ENCODE results near the gene LILRB3. TPM values are rescaled to one million over a fixed set of nuclear protein-coding genes. Genes with fewer than 3 reads are reported as not detected.
A peak's percentile ranks its signal among the peaks of the same experiment; 100 is the strongest.
"Not testable (repeated sequence)": the region's sequence is repeated elsewhere in the genome, so short reads cannot be mapped to it uniquely, and the experiment has no call there.

LILRB3 gene
- total RNA-seq, 1 experiment from 2014 or later, result not detected

DNA sequence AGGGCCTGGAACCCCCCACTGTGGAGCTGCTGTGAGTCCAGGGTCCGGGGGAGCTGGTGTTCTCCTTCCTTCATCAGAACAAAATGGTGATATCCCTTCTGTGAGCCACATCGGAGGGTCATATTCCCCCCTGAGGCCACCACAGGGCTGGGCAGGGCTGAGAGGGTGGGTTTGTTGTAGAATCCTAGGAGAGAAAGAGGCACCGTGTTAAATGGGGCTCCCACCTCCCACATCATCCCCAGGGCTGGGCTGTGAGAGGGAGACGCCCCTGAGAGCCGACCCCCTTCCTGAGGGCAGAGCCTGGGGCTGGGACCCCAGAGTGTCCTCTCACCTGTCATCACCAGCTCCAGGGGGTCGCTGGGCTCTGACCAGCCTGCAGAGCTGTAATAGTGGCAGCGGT lies 860 bp downstream of the LILRB3 start:
- peaks cover 15% of the 10 kb centered on the region for H3K27me3 ChIP-seq
- H3K36me3 ChIP-seq, H3K4me3 ChIP-seq, H3K9me3 ChIP-seq, DNase-seq: not testable (repeated sequence)

- not testable (repeated sequence) for DNase-seq, H3K9me3 ChIP-seq, H3K4me3 ChIP-seq, H3K36me3 ChIP-seq, H3K27me3 ChIP-seq
These were observed 3.1 kb downstream of the LILRB3 start for GRCh38 chr19:54219702-54220101.

DNA sequence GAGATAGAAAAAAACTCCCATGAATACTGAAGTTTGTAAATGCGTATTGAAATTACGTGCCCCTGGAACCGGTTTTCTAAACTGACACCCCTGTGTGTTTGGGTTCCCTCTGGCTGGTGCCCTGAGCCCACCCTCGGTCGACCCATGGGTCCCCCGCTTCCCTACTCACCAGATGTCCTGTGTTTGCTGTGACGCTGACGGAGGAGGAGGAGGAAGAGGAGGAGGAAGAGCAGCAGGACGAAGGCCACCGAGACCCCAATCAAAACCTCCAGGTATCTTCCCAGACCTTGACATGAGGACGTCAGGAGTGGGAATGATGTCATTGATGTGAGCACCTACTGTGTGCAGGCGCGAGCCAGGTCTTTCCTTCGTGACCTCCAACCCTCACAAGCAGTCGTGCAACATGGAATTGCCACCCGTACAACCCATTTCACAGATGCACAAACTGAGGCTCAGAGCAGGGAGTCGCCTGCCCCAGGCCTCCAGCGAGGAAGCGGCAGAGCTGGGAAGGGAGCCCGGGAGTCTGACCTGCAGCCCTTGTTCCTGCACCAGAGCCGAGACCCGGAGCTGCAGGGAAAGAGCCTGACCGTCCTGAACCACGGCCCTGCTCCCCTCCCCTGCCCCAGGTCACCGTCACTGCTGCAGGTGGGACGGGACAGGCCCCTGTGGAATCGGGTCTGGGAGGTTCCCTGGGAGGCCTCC lies 3.7 kb downstream of the LILRB3 start:
- peaks cover 8% of the 10 kb centered on the region for H3K27me3 ChIP-seq
- no peaks in the 10 kb centered on the region for H3K9me3 ChIP-seq
- H3K36me3 ChIP-seq, result peaks cover 3% of the 10 kb centered on the region
- no peak overlapping the region for H3K4me3 ChIP-seq
- DNase-seq, result no peak

DNA sequence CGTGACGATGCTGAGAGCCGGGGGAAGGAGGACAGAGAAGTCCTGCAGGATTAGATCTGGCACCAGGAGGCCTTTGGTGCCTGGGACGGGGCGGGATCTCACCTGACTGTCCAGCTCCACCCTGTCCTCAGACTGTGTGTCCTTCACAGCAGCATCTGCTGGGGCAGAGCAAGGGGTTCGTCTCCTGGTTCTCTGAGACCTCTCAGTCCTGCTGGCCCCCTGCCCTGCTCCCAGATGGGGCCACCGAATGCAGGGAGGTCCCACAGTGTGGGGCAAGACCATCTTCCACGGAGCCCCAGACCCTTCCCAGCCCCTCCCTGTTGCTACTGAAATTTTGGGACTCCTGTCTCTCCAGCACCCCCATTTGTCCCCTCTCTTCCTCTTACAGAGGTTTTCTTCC lies 4.5 kb downstream of the LILRB3 start:
- Histone ChIP-seq H3K9me3 (no peaks in the 10 kb centered on the region), H3K27me3 (peaks cover 3% of the 10 kb centered on the region; the same call in 1 of the 2 replicates), H3K36me3 (peaks cover 3% of the 10 kb centered on the region), H3K4me3 (no peak overlapping the region)
- no peak for DNase-seq

DNA sequence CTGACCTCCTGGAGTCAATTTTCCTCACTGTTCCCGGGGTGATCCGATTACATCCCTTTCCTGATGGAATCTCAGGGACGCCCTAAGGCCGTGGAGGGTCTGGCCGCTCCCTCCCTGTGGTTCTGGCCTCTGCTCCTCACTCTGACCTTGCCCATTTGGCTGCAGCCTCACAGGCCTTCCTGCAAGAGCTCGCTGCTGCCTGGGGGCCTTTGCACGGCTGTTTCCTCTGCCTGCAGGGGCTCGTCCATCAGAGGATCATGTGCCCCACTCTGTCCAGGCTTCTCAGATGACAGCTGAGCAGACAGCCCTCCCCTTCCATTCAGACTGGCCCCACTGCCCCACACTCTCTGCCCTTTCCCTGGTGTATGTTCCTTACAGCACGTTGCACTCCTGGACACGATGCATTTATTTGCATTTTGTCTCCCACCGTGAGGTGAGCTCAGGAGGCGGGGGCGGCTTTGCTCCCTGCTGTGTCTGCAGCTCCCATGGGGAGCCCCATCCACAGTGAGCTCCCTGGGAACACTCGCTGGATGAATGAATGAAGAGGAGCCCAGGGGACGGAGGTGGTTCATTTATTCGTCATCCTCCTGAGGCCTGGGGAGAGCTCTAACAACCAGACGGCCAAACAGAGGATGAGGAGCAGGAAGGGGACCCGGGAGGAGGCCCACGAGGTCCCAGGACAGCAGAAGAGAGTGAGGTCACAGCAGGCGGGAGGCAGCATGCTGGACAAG lies 5.1 kb downstream of the LILRB3 start:
- H3K9me3 ChIP-seq, H3K4me3 ChIP-seq, H3K36me3 ChIP-seq: not testable (repeated sequence)

DNA sequence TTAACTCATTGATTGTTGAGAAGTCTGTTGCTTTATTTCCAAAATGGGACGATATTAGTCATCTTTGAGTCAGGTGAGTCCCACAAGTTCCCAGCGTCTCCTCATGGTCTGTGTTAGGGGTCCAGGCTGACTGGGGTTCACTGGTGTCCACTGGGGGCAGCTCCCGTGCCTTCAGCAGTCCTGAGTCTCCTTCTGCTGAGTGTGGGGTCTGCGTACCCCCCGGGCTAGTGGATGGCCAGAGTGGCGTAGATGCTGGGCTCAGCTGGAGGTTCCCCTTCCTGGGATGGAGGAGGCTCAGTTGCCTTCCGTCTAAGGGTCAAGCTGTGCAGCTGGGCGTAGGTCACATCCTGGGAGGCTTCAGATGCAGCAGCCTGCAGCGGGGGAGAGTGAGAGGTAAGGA lies 5.9 kb downstream of the LILRB3 start:
- DNase-seq, result no peak
- Histone ChIP-seq H3K9me3 (no peaks in the 10 kb centered on the region), H3K4me3 (no peak overlapping the region), H3K36me3 (peaks cover 9% of the 10 kb centered on the region), H3K27me3 (no peaks in the 10 kb centered on the region)

More for the DNA sequence above, 5.1 kb downstream of the LILRB3 start:
- not testable (repeated sequence) for H3K27me3 ChIP-seq, DNase-seq

GRCh38 chr19:54214734-54215133 lies 8.1 kb downstream of the LILRB3 start:
- H3K9me3 ChIP-seq, H3K4me3 ChIP-seq, DNase-seq, H3K27me3 ChIP-seq: not testable (repeated sequence)
- H3K36me3 ChIP-seq, result peaks cover 16% of the 10 kb centered on the region

GRCh38 chr19:54214217-54214616 lies 8.6 kb downstream of the LILRB3 start:
- not testable (repeated sequence) for H3K4me3 ChIP-seq, DNase-seq, H3K9me3 ChIP-seq, H3K27me3 ChIP-seq
- peaks cover 21% of the 10 kb centered on the region for H3K36me3 ChIP-seq

GRCh38 chr19:54211235-54211634 lies 11.6 kb downstream of the LILRB3 start:
- H3K4me3 ChIP-seq, result no peak overlapping the region
- DNase-seq, result no peak
- no peaks in the 10 kb centered on the region for H3K27me3 ChIP-seq
- H3K9me3 ChIP-seq, result no peaks in the 10 kb centered on the region
- H3K36me3 ChIP-seq, result peaks cover 48% of the 10 kb centered on the region

DNA sequence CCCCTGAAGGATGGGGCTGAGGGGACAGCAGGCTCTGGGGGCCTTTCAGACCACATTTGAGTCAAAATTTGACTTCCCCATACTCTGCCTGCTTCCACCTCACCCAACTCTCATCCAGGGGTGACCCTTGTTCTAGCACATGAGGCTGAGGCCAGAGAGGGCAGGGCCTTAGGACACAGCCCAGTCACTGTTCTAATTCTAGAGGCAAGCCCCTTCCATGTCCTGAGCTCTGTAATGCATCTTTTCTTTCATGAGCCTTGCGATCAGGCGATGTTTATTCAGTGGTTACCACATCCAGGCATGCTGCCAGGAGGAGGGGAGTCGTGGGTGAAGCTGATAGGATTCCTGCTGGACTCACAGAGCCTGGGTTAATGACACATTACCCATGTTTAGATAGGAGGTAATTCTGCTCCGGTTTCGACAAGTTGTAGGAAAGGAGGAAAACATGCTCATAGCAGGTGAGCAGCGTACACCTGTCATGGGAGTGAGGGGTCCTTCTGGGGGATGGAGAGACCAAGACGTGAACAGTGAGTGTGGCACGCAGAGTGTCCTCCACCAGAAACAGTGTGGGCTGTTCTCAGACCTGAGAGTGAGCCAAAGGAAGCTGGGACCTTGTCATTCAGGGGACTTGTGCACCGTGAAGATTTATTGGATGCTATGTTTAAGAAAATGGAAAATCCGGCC lies 12.9 kb downstream of the LILRB3 start:
- no peaks in the 10 kb centered on the region for H3K27me3 ChIP-seq
- peak; percentile 95 for DNase-seq
- H3K36me3 ChIP-seq, result peaks cover 61% of the 10 kb centered on the region
- no peaks in the 10 kb centered on the region for H3K9me3 ChIP-seq
- no peak overlapping the region for H3K4me3 ChIP-seq

DNA sequence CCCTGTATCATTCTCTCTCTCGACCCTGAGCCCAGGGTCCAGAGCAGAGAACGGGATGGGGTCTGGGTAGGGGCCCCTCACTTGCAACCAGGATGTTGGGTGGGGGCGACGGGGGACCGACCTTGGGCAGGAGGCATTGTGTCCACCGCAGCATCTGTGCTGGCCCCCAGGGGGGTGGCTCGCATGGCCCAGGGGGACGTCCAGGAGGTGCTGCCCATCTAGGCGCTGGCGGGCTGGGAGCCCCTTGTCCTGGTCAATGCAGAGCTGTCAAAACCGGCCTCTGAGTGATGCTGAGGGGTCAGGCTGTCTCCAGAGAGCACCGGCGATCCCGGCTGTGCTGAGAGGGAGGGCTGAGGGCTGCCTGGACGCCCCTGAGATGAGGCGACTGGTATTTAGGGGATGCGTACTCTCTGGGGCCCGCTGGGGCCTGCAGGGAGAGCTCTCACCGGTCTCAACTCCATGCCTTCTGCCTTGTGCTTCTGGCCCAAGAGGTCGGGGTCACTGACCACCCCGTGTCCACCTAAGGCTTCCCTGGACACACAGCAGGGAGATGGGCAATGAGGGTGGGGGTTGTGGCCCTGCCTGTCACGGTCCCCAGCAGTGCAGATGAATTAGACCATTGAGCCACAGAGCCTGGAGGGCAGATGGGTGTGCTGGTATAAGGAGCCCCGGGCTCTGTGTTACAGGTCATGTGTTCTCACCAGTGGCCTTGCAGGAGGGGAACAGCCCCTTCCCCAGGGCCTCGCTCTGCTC lies 13.6 kb downstream of the LILRB3 start:
- peak; percentile 35 for DNase-seq
- Histone ChIP-seq H3K36me3 (peaks cover 68% of the 10 kb centered on the region), H3K27me3 (no peaks in the 10 kb centered on the region), H3K4me3 (no peak overlapping the region), H3K9me3 (no peaks in the 10 kb centered on the region)

GRCh38 chr19:54208784-54209057 lies 14.1 kb downstream of the LILRB3 start:
- Histone ChIP-seq H3K36me3 (peaks cover 73% of the 10 kb centered on the region), H3K27me3 (no peaks in the 10 kb centered on the region), H3K9me3 (no peaks in the 10 kb centered on the region), H3K4me3 (no peak overlapping the region)
- no peak for DNase-seq

- Histone ChIP-seq H3K27me3 (no peaks in the 10 kb centered on the region), H3K9me3 (no peaks in the 10 kb centered on the region), H3K36me3 (peaks cover 79% of the 10 kb centered on the region), H3K4me3 (no peak overlapping the region)
- DNase-seq, result no peak
These were observed 14.6 kb downstream of the LILRB3 start for GRCh38 chr19:54207983-54208783.

GRCh38 chr19:54207676-54207982 lies 15.2 kb downstream of the LILRB3 start:
- Histone ChIP-seq H3K4me3 (no peak overlapping the region), H3K27me3 (no peaks in the 10 kb centered on the region), H3K9me3 (no peaks in the 10 kb centered on the region), H3K36me3 (peaks cover 81% of the 10 kb centered on the region)
- DNase-seq, result no peak

DNA sequence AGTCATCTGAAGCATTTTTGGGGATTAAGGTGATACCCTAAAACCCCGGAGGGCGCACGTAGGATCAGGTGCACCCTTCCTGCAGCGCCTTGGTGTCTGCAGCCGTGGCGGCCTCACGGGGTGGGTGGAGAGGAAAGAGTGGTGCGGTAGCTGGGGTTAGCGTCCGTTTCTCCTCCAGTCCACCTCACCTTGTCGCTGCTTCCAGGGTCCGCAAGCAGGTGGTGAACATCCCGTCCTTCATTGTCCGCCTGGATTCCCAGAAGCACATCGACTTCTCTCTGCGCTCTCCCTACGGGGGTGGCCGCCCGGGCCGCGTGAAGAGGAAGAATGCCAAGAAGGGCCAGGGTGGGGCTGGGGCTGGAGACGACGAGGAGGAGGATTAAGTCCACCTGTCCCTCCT lies 15.6 kb downstream of the LILRB3 start:
- not testable (repeated sequence) for DNase-seq, H3K4me3 ChIP-seq, H3K27me3 ChIP-seq, H3K9me3 ChIP-seq
- peaks cover 83% of the 10 kb centered on the region for H3K36me3 ChIP-seq

DNA sequence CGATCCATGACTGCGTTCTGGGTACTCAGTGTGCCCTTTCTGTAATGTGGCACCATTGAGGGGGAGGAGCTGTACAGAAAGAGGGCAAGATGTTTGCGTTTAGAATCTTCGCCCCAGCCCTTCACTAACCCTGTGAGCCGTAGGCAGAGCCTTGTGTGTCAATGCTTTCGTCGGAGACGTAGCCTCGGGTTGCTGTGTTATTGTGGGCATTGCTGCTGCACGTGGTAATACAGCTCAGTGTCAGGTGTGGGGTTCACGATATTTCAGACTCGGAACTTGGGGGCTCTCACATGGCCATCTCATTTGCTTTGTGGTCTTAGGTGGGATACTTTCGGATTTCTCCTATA lies 16.0 kb downstream of the LILRB3 start:
- H3K27me3 ChIP-seq, result no peaks in the 10 kb centered on the region
- H3K9me3 ChIP-seq, result no peaks in the 10 kb centered on the region
- no peak for DNase-seq
- peaks cover 87% of the 10 kb centered on the region for H3K36me3 ChIP-seq
- H3K4me3 ChIP-seq, result no peak overlapping the region

Data from MG63 (cell line).